Urinary bladder (tissue), 4 donors: ENCODE measurements around the gene EIF4G1. TPM values are rescaled to one million over a fixed set of nuclear protein-coding genes. Genes with fewer than 3 reads are reported as not detected.

Experiments
- DNase-seq: peaks from one replicate; pipeline ENCODE4 v3.0.0-alpha.2; 2015; ENCODE audit errors: extremely low spot score
- H3K27ac ChIP-seq: one replicate; pipeline ENCODE4 v1.5.1; 2013; ENCODE audit warnings: low read depth, mild to moderate bottlenecking, moderate library complexity
- H3K36me3 ChIP-seq: one replicate; pipeline ENCODE4 v1.6.1; 2013; ENCODE audit warnings: mild to moderate bottlenecking, moderate library complexity; ENCODE audit not compliant: insufficient read depth
- H3K4me1 ChIP-seq: one replicate; pipeline ENCODE4 v1.6.1; 2013; ENCODE audit warnings: mild to moderate bottlenecking, moderate library complexity; ENCODE audit not compliant: insufficient read depth
- H3K4me3 ChIP-seq: one replicate; pipeline ENCODE4 v1.5.1; 2013; ENCODE audit warnings: low read depth, low read length
- WGBS: extraction: QIAGEN DNeasy Blood & Tissue Kit; methylation state at CpG from one replicate; pipeline ENCODE4 v1.1.7; 2013; 5-methylcytosine and 5-hydroxymethylcytosine counted together
- polyA plus RNA-seq: library from polyadenylated mRNA; stranded (reverse); fragments of 200-250 nt; gene quantifications from one replicate; pipeline ENCODE4 v1.2.3, GENCODE V29; 2013
- total RNA-seq: library from RNA; depleted of rRNA; stranded (reverse); fragments of >200 nt; gene quantifications from one replicate; pipeline ENCODE4 v1.2.3, GENCODE V29; 2014
- donor health status: healthy with polysubstance abuse.
- donor health status: healthy.

EIF4G1 gene
- total and polyA plus RNA-seq, 2 donors = 117 to 224 TPM

- DNase-seq = no peak
- 27% methylated on average over 16 of the region's 16 CpGs for WGBS
- H3K4me3 ChIP-seq = peak overlapping the region; percentile 97
- peak overlapping the region; percentile 73 for H3K27ac ChIP-seq
- H3K4me1 ChIP-seq = no peaks in the 10 kb centered on the region
- H3K36me3 ChIP-seq = peaks cover 3% of the 10 kb centered on the region
Observed at GRCh38 chr3:184315871-184316661, 1.7 kb downstream of the EIF4G1 start.

GRCh38 chr3:184316792-184317191 lies 2.4 kb downstream of the EIF4G1 start:
- Histone ChIP-seq H3K4me3 (no peak overlapping the region), H3K4me1 (no peaks in the 10 kb centered on the region), H3K36me3 (peaks cover 3% of the 10 kb centered on the region), H3K27ac (no peak overlapping the region)
- WGBS = 68% methylated on average over 7 of the region's 7 CpGs
- DNase-seq = no peak

GRCh38 chr3:184317201-184317600 lies 2.8 kb downstream of the EIF4G1 start:
- peaks cover 7% of the 10 kb centered on the region for H3K36me3 ChIP-seq
- no peak overlapping the region for H3K27ac ChIP-seq
- DNase-seq = no peak

GRCh38 chr3:184320104-184320445 lies 5.7 kb downstream of the EIF4G1 start:
- WGBS = 0% methylated on average over 4 of the region's 4 CpGs
- Histone ChIP-seq H3K4me3 (no peak overlapping the region), H3K4me1 (no peaks in the 10 kb centered on the region), H3K27ac (peak overlapping the region; percentile 69), H3K36me3 (peaks cover 12% of the 10 kb centered on the region)
- DNase-seq = no peak

More at GRCh38 chr3:184317201-184317600, 2.8 kb downstream of the EIF4G1 start:
- no peaks in the 10 kb centered on the region for H3K4me1 ChIP-seq
- no peak overlapping the region for H3K4me3 ChIP-seq
- WGBS = 65% methylated on average over 5 of the region's 5 CpGs

- Histone ChIP-seq H3K4me3 (no peak overlapping the region), H3K36me3 (peaks cover 15% of the 10 kb centered on the region), H3K27ac (no peak overlapping the region), H3K4me1 (no peaks in the 10 kb centered on the region)
- DNase-seq = no peak
- WGBS = 83% methylated on average over 5 of the region's 5 CpGs
Observed at GRCh38 chr3:184321666-184322065, 7.3 kb downstream of the EIF4G1 start.

- Histone ChIP-seq H3K4me3 (no peak overlapping the region), H3K27ac (no peak overlapping the region), H3K4me1 (no peaks in the 10 kb centered on the region), H3K36me3 (peaks cover 17% of the 10 kb centered on the region)
- 91% methylated on average over 20 of the region's 20 CpGs for WGBS
- no peak for DNase-seq
Observed at GRCh38 chr3:184322731-184323487, 8.5 kb downstream of the EIF4G1 start.

DNA sequence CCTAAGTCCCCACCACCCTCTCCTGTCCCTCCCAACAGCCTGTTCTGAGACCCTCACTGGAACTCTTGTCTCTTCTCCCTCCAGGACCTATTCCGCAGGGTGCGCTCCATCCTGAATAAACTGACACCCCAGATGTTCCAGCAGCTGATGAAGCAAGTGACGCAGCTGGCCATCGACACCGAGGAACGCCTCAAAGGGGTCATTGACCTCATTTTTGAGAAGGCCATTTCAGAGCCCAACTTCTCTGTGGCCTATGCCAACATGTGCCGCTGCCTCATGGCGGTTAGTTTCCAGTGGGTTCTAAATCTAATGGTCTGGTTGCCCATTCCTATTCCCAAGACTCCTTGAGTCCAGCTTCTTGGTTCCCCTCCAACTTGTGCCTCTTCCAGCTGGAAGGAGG lies 9.3 kb downstream of the EIF4G1 start:
- H3K27ac ChIP-seq = no peak overlapping the region
- no peak for DNase-seq
- H3K4me1 ChIP-seq = no peaks in the 10 kb centered on the region
- no peak overlapping the region for H3K4me3 ChIP-seq
- peaks cover 19% of the 10 kb centered on the region for H3K36me3 ChIP-seq
- 92% methylated on average over 8 of the region's 8 CpGs for WGBS

GRCh38 chr3:184325269-184325668 lies 10.9 kb downstream of the EIF4G1 start:
- 88% methylated on average over 13 of the region's 13 CpGs for WGBS

DNA sequence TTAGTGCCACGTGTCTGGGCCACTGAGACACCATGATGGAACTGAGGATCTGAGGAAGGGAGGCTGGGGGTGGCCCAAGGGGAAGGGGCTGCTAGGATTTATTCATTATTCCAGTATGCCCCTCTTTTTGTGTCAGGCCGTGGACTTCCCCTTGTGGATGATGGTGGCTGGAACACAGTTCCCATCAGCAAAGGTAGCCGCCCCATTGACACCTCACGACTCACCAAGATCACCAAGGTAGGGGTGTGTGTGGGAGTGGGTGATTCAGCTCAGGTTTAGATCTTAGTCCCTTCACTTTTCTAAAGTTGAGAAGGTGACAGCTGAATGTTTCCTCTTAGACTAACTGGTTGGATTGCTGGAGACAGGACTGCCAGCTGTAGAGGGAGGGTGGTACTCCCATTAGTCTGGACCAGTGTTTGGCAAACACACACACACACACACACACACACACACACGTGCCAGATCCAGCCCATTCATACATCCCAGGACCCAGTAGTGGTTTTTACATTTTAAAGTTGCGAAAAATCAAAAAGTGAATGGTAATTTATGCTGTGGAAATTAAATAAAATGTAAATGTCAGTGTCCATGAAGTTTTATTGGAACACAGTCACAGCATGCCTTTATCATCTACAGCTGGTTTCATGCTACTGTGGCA lies 11.4 kb downstream of the EIF4G1 start:
- Histone ChIP-seq H3K36me3 (peaks cover 19% of the 10 kb centered on the region), H3K4me1 (no peaks in the 10 kb centered on the region), H3K27ac (no peak overlapping the region), H3K4me3 (no peak overlapping the region)
- WGBS = 81% methylated on average over 6 of the region's 6 CpGs
- DNase-seq = no peak

More at GRCh38 chr3:184325269-184325668, 10.9 kb downstream of the EIF4G1 start:
- H3K27ac ChIP-seq = no peak overlapping the region
- H3K4me3 ChIP-seq = no peak overlapping the region
- DNase-seq = no peak
- peaks cover 22% of the 10 kb centered on the region for H3K36me3 ChIP-seq
- H3K4me1 ChIP-seq = no peaks in the 10 kb centered on the region

DNA sequence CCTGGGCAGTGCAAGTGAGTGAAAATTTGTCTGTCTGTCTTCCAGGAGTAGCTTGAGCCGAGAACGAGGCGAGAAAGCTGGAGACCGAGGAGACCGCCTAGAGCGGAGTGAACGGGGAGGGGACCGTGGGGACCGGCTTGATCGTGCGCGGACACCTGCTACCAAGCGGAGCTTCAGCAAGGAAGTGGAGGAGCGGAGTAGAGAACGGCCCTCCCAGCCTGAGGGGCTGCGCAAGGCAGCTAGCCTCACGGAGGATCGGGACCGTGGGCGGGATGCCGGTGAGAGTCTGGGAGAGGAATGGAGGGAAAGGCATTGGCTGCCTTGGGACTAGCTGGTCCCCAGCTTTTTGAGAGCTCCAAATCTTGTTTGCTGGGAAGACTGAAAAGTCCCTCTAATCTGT lies 12.8 kb downstream of the EIF4G1 start:
- H3K36me3 ChIP-seq = peaks cover 17% of the 10 kb centered on the region
- H3K4me1 ChIP-seq = no peaks in the 10 kb centered on the region
- WGBS = 96% methylated on average over 21 of the region's 21 CpGs
- H3K4me3 ChIP-seq = no peak overlapping the region
- no peak for DNase-seq
- H3K27ac ChIP-seq = no peak overlapping the region

DNA sequence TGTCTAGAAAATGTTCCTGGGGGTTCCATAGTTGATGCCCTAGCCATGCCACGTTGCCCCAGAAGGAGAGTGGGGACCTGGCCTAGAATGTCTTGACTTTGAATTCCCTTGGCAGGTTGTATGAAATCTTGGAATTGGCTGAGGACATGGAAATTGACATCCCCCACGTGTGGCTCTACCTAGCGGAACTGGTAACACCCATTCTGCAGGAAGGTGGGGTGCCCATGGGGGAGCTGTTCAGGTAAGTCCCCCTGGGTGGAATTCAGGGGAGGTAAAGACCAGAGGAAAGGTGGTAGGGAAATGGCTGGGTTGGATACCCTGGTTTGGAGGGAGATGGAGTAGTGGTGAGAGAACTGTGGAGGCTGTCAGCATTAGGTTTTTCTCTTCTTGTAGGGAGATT lies 14.1 kb downstream of the EIF4G1 start:
- Histone ChIP-seq H3K4me3 (no peak overlapping the region), H3K27ac (no peak overlapping the region), H3K4me1 (no peaks in the 10 kb centered on the region), H3K36me3 (peaks cover 18% of the 10 kb centered on the region)
- no peak for DNase-seq
- 45% methylated on average over 3 of the region's 3 CpGs for WGBS

- Histone ChIP-seq H3K36me3 (peaks cover 9% of the 10 kb centered on the region), H3K4me3 (no peak overlapping the region), H3K27ac (no peak overlapping the region), H3K4me1 (no peaks in the 10 kb centered on the region)
- WGBS = 73% methylated on average over 10 of the region's 10 CpGs
- DNase-seq = no peak
Observed at GRCh38 chr3:184332370-184333090, 18.1 kb downstream of the EIF4G1 start.

GRCh38 chr3:184333190-184333589 lies 18.8 kb downstream of the EIF4G1 start:
- Histone ChIP-seq H3K27ac (peak overlapping the region; percentile 47), H3K4me1 (no peaks in the 10 kb centered on the region)

More at GRCh38 chr3:184333190-184333589, 18.8 kb downstream of the EIF4G1 start:
- DNase-seq = no peak
- Histone ChIP-seq H3K36me3 (peaks cover 9% of the 10 kb centered on the region), H3K4me3 (no peak overlapping the region)
- 82% methylated on average over 6 of the region's 6 CpGs for WGBS
